HG03439 (cell line): ENCODE results near the gene RMND5A.
A peak's percentile ranks its signal among the peaks of the same experiment; 100 is the strongest.
"Not testable (repeated sequence)": the region's sequence is repeated elsewhere in the genome, so short reads cannot be mapped to it uniquely, and the experiment has no call there.

Source experiments
- ATAC-seq: cut with Tn5 transposase; IDR thresholded peaks from one replicate; pipeline ENCODE4 v1.9.1; 2021; ENCODE audit warnings: mild to moderate bottlenecking, moderate library complexity; ENCODE audit not compliant: unreplicated experiment

The RMND5A gene

GRCh38 chr2:86708126-86708525, 12.0 kb upstream of the RMND5A start:
- ATAC-seq: not testable (repeated sequence)

- not testable (repeated sequence) for ATAC-seq
Observed at GRCh38 chr2:86714579-86715173, 5.4 kb upstream of the RMND5A start.

GRCh38 chr2:86719263-86719636, 841 bp upstream of the RMND5A start:
- ATAC-seq: not testable (repeated sequence)

GRCh38 chr2:86720540-86721320, 639 bp downstream of the RMND5A start:
- ATAC-seq: peak; percentile 31

- ATAC-seq: not testable (repeated sequence)
Observed at GRCh38 chr2:86725706-86726105, 5.6 kb downstream of the RMND5A start.

- ATAC-seq: not testable (repeated sequence)
Observed at GRCh38 chr2:86732040-86732525, 12.0 kb downstream of the RMND5A start.

GRCh38 chr2:86732837-86733236, 12.7 kb downstream of the RMND5A start:
- ATAC-seq: not testable (repeated sequence)

GRCh38 chr2:86733528-86733927, 13.4 kb downstream of the RMND5A start:
- ATAC-seq: not testable (repeated sequence)

GRCh38 chr2:86734896-86735295, 14.8 kb downstream of the RMND5A start:
- ATAC-seq: not testable (repeated sequence)

GRCh38 chr2:86739485-86739884, 19.4 kb downstream of the RMND5A start:
- not testable (repeated sequence) for ATAC-seq

GRCh38 chr2:86739889-86740288, 19.8 kb downstream of the RMND5A start:
- not testable (repeated sequence) for ATAC-seq

- not testable (repeated sequence) for ATAC-seq
Observed at GRCh38 chr2:86741889-86742498, 21.9 kb downstream of the RMND5A start.

GRCh38 chr2:86744152-86744551, 24.1 kb downstream of the RMND5A start:
- ATAC-seq: no peak

GRCh38 chr2:86746939-86747338, 26.8 kb downstream of the RMND5A start:
- ATAC-seq: no peak

- no peak for ATAC-seq
Observed at GRCh38 chr2:86747711-86748639, 27.9 kb downstream of the RMND5A start.

GRCh38 chr2:86750240-86750839, 30.2 kb downstream of the RMND5A start:
- ATAC-seq: no peak

- ATAC-seq: no peak
Observed at GRCh38 chr2:86751778-86752177, 31.7 kb downstream of the RMND5A start.

GRCh38 chr2:86752934-86753333, 32.8 kb downstream of the RMND5A start:
- no peak for ATAC-seq

- no peak for ATAC-seq
Observed at GRCh38 chr2:86753606-86754005, 33.5 kb downstream of the RMND5A start.

- no peak for ATAC-seq
Observed at GRCh38 chr2:86758405-86758804, 38.3 kb downstream of the RMND5A start.
